K562 (cell line): ENCODE measurements around the gene CSTPP1. TPM values are rescaled to one million over a fixed set of nuclear protein-coding genes. Genes with fewer than 3 reads are reported as not detected.

Source experiments
- ATAC-seq: fragments of 200-7000 bp; cut with Tn5 transposase; 3 replicates; pipeline ENCODE4 v1.9.1; 2020; ENCODE audit warnings: moderate library complexity
- BruUV-seq: library from RNA; stranded (reverse); fragments of 400-500 nt; replicated peaks from 2 replicates; lab custom pipeline; 2021; lab: Mats Ljungman, UMichigan
- CTCF ChIA-PET: fragments of 300-600 bp; formaldehyde crosslinking; extraction: SDS; loops from one replicate; lab custom pipeline; 2021; ENCODE audit warnings: low intra/inter-chr PET ratio; lab: Yijun Ruan, JAX
- POLR2A ChIA-PET: fragments of 300-600, 350-650 bp; sonication (Branson Sonifier 250); formaldehyde crosslinking; extraction: SDS; loops from one replicate; lab custom pipeline; 2021; ENCODE audit warnings: antibody characterized with exemption, inconsistent platforms; lab: Yijun Ruan, JAX
- DNase-seq, 4 experiments: peaks; one replicate each; pipeline versions ENCODE4 v3.0.0 to v3.0.0-alpha.2; 2011 to 2018; ENCODE audit warnings: low spot score in 3 of 4, mixed read lengths in 3 of 4; ENCODE audit errors: extremely low read depth in 1 of 4
- FAIRE-seq: peaks from 2 replicates; lab custom pipeline; 2011; peaks lifted over from hg19 to GRCh38; lab: Jason Lieb, UNC
- H2AFZ ChIP-seq: 2 replicates; pipeline ENCODE4 v1.6.0; 2011; ENCODE audit warnings: low read depth, low read length, control low read depth, inconsistent platforms
- H3K27ac ChIP-seq: fragments of 200-600 bp; 3 replicates; pipeline ENCODE4 v1.8.0; 2011; ENCODE audit warnings: low read depth, mild to moderate bottlenecking, control low read depth, inconsistent platforms, low read length, moderate library complexity, mixed read lengths; ENCODE audit errors: extremely low read depth
- H3K27me3 ChIP-seq, 2 experiments: fragments of 300-600 bp in 1 of 2; 2 replicates in 1 of 2; 3 replicates in 1 of 2; pipeline versions ENCODE4 v1.6.0 to v1.8.0; 2011; ENCODE audit warnings: inconsistent platforms in 2 of 2, low read length in 2 of 2, mild to moderate bottlenecking in 1 of 2, mixed read lengths in 1 of 2, moderate library complexity in 1 of 2; ENCODE audit not compliant: control insufficient read depth in 2 of 2, insufficient read depth in 2 of 2
- H3K36me3 ChIP-seq: fragments of 300-600 bp; 3 replicates; pipeline ENCODE4 v1.8.0; 2011; ENCODE audit warnings: mild to moderate bottlenecking, low read length, inconsistent platforms; ENCODE audit not compliant: control insufficient read depth, insufficient read depth
- H3K4me1 ChIP-seq, 2 experiments: fragments of 200-600 bp in 1 of 2; replicated peaks in 1 of 2; 2 replicates in 1 of 2; 3 replicates in 1 of 2; pipeline versions ENCODE4 v1.5.1 to v1.8.0; 2011; ENCODE audit warnings: inconsistent platforms in 2 of 2, low read length in 2 of 2, mild to moderate bottlenecking in 1 of 2, mixed read lengths in 1 of 2, moderate library complexity in 1 of 2; ENCODE audit not compliant: control insufficient read depth in 2 of 2, insufficient read depth in 2 of 2
- H3K4me2 ChIP-seq: 2 replicates; pipeline ENCODE4 v1.6.1; 2011; ENCODE audit warnings: low read length, control low read depth, inconsistent platforms, mixed read lengths; ENCODE audit not compliant: insufficient read depth
- H3K4me3 ChIP-seq: fragments of 200-600 bp; sonication (generic), shearing (Covaris generic); 2 replicates; pipeline ENCODE4 v1.5.1; 2016; ENCODE audit warnings: control low read depth, inconsistent platforms
- H3K79me2 ChIP-seq: fragments of 200-600 bp; 3 replicates; pipeline ENCODE4 v1.8.0; 2011; ENCODE audit warnings: low read length, inconsistent platforms; ENCODE audit not compliant: control insufficient read depth, insufficient read depth
- H3K9ac ChIP-seq, 2 experiments: 2 replicates each; pipeline versions ENCODE4 v1.6.0 to v1.6.1; 2011; ENCODE audit warnings: low read depth in 2 of 2, low read length in 2 of 2, control low read depth in 1 of 2, inconsistent platforms in 1 of 2, mild to moderate bottlenecking in 1 of 2, mixed read lengths in 1 of 2; ENCODE audit not compliant: insufficient read depth in 1 of 2
- H3K9me1 ChIP-seq: one replicate; pipeline ENCODE4 v1.6.0; 2011; ENCODE audit warnings: inconsistent platforms, mild to moderate bottlenecking, low read length, moderate library complexity; ENCODE audit not compliant: control insufficient read depth, insufficient read depth
- H3K9me3 ChIP-seq: replicated peaks from 2 replicates; pipeline ENCODE4 v1.5.1; 2011; ENCODE audit warnings: low read depth, low read length, inconsistent platforms; ENCODE audit not compliant: control insufficient read depth, insufficient read depth
- H4K20me1 ChIP-seq: replicated peaks from 2 replicates; pipeline ENCODE4 v1.6.1; 2011; ENCODE audit warnings: low read length, inconsistent platforms, mixed read lengths; ENCODE audit not compliant: control insufficient read depth, insufficient read depth
- CREB1 ChIP-seq, 2 experiments: sonication (generic) in 1 of 2; formaldehyde crosslinking in 1 of 2; IDR thresholded peaks; 2 replicates each; pipeline versions ENCODE4 v1.6.1 to v1.8.0; 2012 to 2022; ENCODE audit warnings: inconsistent platforms in 1 of 2, mild to moderate bottlenecking in 1 of 2, missing genetic modification reagents in 1 of 2, moderate library complexity in 1 of 2
- FOXO4 ChIP-seq: fragments of 450-650 bp; formaldehyde crosslinking; IDR thresholded peaks from 2 replicates; pipeline ENCODE4 v1.4.0; 2020; ENCODE audit warnings: mild to moderate bottlenecking, moderate library complexity
- ILF3 ChIP-seq: fragments of 450-650 bp; IDR thresholded peaks from 2 replicates; pipeline ENCODE4 v1.6.1; 2018; ENCODE audit warnings: antibody characterized with exemption, mild to moderate bottlenecking, moderate library complexity, borderline replicate concordance
- MCM7 ChIP-seq, 2 experiments: fragments of 450-650 bp; IDR thresholded peaks; 2 replicates each; pipeline ENCODE4 v1.6.1; 2016 to 2018
- MED1 ChIP-seq: sonication (generic); formaldehyde crosslinking; IDR thresholded peaks from 2 replicates; pipeline ENCODE4 v1.8.1; 2023; ENCODE audit warnings: missing genetic modification reagents, borderline replicate concordance
- MIER1 ChIP-seq: fragments of 450-650 bp; IDR thresholded peaks from 2 replicates; pipeline ENCODE4 v1.6.1; 2016; ENCODE audit warnings: antibody characterized with exemption, mild to moderate bottlenecking, low read depth
- MITF ChIP-seq: IDR thresholded peaks from 2 replicates; pipeline ENCODE4 v1.6.1; 2014; ENCODE audit warnings: antibody characterized with exemption
- NFYB ChIP-seq: IDR thresholded peaks from 2 replicates; pipeline ENCODE4 v1.6.1; 2011; ENCODE audit warnings: mild to moderate bottlenecking, moderate library complexity; ENCODE audit not compliant: insufficient read length; ENCODE audit errors: extremely low read depth
- NRF1 ChIP-seq, 2 experiments: fragments of 450-650 bp; IDR thresholded peaks in 1 of 2; conservative IDR thresholded peaks in 1 of 2; 2 replicates each; pipeline ENCODE4 v1.6.1; 2014; ENCODE audit warnings: mild to moderate bottlenecking in 2 of 2
- PHTF2 ChIP-seq: fragments of 250-450 bp; sonication (Bioruptor Pico); IDR thresholded peaks from 2 replicates; pipeline ENCODE4 v1.5.0; 2021; ENCODE audit warnings: mild to moderate bottlenecking
- PML ChIP-seq: IDR thresholded peaks from 2 replicates; pipeline ENCODE4 v1.6.1; 2012; ENCODE audit warnings: low read length, inconsistent platforms
- PTBP1 ChIP-seq: fragments of 200-400 bp; formaldehyde crosslinking; IDR thresholded peaks from 2 replicates; pipeline ENCODE4 v1.6.1; 2017; ENCODE audit warnings: low read depth, low read length
- RHOXF2B ChIP-seq: fragments of 250-450 bp; sonication (Bioruptor Pico); conservative IDR thresholded peaks from 2 replicates; pipeline ENCODE4 v1.5.1; 2021
- TCF15 ChIP-seq: fragments of 250-450 bp; sonication (Bioruptor Pico); IDR thresholded peaks from 2 replicates; pipeline ENCODE4 v1.8.0; 2022; ENCODE audit warnings: moderate library complexity, mild to moderate bottlenecking, inconsistent platforms
- THRAP3 ChIP-seq: fragments of 450-650 bp; IDR thresholded peaks from 2 replicates; pipeline ENCODE4 v1.6.1; 2016; ENCODE audit warnings: mild to moderate bottlenecking, inconsistent platforms, borderline replicate concordance
- XRCC5 ChIP-seq: fragments of 200-400 bp; formaldehyde crosslinking; IDR thresholded peaks from 2 replicates; pipeline ENCODE4 v1.6.1; 2017; ENCODE audit warnings: low read depth, mild to moderate bottlenecking, low read length
- ZBTB43 ChIP-seq: sonication (generic); formaldehyde crosslinking; IDR thresholded peaks from 2 replicates; pipeline ENCODE4 v1.8.0; 2023; ENCODE audit warnings: mild to moderate bottlenecking, missing genetic modification reagents
- ZNF3 ChIP-seq: fragments of 250-450 bp; sonication (Bioruptor Pico); IDR thresholded peaks from 2 replicates; pipeline ENCODE4 v1.5.0; 2021; ENCODE audit warnings: mild to moderate bottlenecking, moderate library complexity
- WGBS: fragments of 100-300 bp; shearing (Covaris generic); methylation state at CpG from one replicate; pipeline ENCODE4 v1.1.6; 2016; ENCODE audit warnings: low coverage, mixed read lengths; ENCODE audit not compliant: insufficient coverage; ENCODE audit errors: missing lambda C conversion rate; 5-methylcytosine and 5-hydroxymethylcytosine counted together
- in situ Hi-C: fragments of 300-500 bp; cut with MboI; formaldehyde crosslinking; loops from 4 replicates; pipeline ENCODE4 v1.15.0; 2018; ENCODE audit warnings: inconsistent platforms, mixed read lengths
- intact Hi-C: fragments of 100-400 bp; cut with micrococcal nuclease; formaldehyde crosslinking; loops from 2 replicates; pipeline ENCODE4 v1.14.2; 2022
- polyA plus RNA-seq, 8 experiments: library from polyadenylated mRNA; depleted of rRNA in 4 of 8; stranded (reverse) in 5 of 8; unstranded in 3 of 8; fragments of >200 nt; fragmentation: Nextera tagmentation in 2 of 8; fragmentation: Illumina TruSeq in 1 of 8; extraction: Ambion mirVana in 2 of 8; extraction: Trizol in 1 of 8; gene quantifications; 2 replicates each; pipeline versions ENCODE4 v1.2.1 to v1.2.3, GENCODE V29; 2011 to 2014; ENCODE audit warnings: inconsistent platforms in 1 of 8, missing spikeins in 1 of 8
- total RNA-seq, 7 experiments: library from RNA; depleted of rRNA in 6 of 7; stranded (reverse); fragments of >200 nt in 6 of 7; fragmentation: Illumina TruSeq in 2 of 7; extraction: Trizol in 2 of 7; gene quantifications; 2 replicates each; pipeline versions ENCODE4 v1.2.1 to v1.2.3, GENCODE V29; 2011 to 2021; ENCODE audit warnings: low replicate concordance in 1 of 7
- TF ChIP-seq, protein P1 (sequence below): fragments of 450-650 bp; IDR thresholded peaks from 2 replicates; pipeline ENCODE4 v1.6.1; 2016; ENCODE audit warnings: antibody characterized with exemption

Gene CSTPP1
- total and polyA plus RNA-seq, 9 of the 15 experiments (the other 6 are each of a cell fraction or from before 2014, with no cell fraction given), result 6.5 to 17.8 (median 9.2) TPM

DNA sequence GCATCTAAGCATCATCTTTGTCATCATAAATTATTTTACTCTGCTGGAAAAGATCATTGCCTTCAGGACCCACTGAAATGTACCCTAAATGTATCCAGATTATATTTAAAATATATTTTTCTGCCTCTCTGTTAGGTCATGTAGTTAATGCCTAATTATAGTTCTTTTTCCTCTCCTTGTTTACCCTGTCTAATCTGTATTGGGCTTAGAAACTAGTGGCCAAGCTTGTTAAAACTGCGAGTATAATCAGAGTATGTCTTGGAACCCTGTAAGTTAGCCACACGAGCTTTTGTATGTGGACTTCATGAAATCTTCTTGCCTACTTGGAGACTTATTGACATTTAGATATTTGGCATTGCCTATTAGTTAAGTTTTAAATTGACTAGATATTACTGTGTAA is 184.5 kb downstream of the CSTPP1 start:
- H3K9me3 ChIP-seq, result no peaks in the 10 kb centered on the region
- H3K4me3 ChIP-seq, result no peak overlapping the region
- H3K79me2 ChIP-seq, result no peaks in the 10 kb centered on the region
- H2AFZ ChIP-seq, result no peak overlapping the region
- 7% methylated on average over 2 of the region's 2 CpGs for WGBS
- no peaks in the 10 kb centered on the region for H3K27me3 ChIP-seq
- no peak overlapping the region for H3K27ac ChIP-seq
- ChIA-PET CTCF (no interaction called here), POLR2A (interaction anchor here (1.2 kb wide), 1 partner anchor 10 kb away, joined by 5 read pairs; no protein-coding TSS in a partner anchor)
- in situ Hi-C loops (no loop called here), intact Hi-C loops (no loop called here)
- no peak for FAIRE-seq
- H3K9me1 ChIP-seq, result no peaks in the 10 kb centered on the region
- peaks cover 0 to 4% of the 10 kb centered on the region in 2 experiments; a peak in 4 of 5 replicates for H3K4me1 ChIP-seq
- no peak overlapping the region for H3K9ac ChIP-seq
- no peak for DNase-seq
- no peaks in the 10 kb centered on the region for H3K36me3 ChIP-seq
- H4K20me1 ChIP-seq, result no peaks in the 10 kb centered on the region
- no peak overlapping the region for H3K4me2 ChIP-seq
- no peak for ATAC-seq
- BruUV-seq, result no TSS peak
- TF ChIP-seq FOXO4 (CRISPR knock-in tag) (no peak), ILF3 (no peak), XRCC5 (no peak), PTBP1 (no peak), THRAP3 (no peak), MCM7 (IDR thresholded peaks at IDR 0.05) (no peak), NFYB (no peak), RHOXF2B (CRISPR knock-in tag) (no peak), MIER1 (no peak), TCF15 (no peak), MED1 (CRISPR knock-in tag) (no peak), PHTF2 (CRISPR knock-in tag) (no peak), ZNF3 (CRISPR knock-in tag) (no peak), MITF (no peak), CREB1 (IDR thresholded peaks at IDR 0.05) (no peak), CREB1 (CRISPR knock-in tag; IDR thresholded peaks at IDR 0.05) (no peak), NRF1 (conservative IDR thresholded peaks at IDR 0.05 in 1 of 2, IDR thresholded peaks at IDR 0.05 in 1 of 2) (no peak), ZBTB43 (no peak), PML (no peak)
- TF ChIP-seq, protein P1, sequence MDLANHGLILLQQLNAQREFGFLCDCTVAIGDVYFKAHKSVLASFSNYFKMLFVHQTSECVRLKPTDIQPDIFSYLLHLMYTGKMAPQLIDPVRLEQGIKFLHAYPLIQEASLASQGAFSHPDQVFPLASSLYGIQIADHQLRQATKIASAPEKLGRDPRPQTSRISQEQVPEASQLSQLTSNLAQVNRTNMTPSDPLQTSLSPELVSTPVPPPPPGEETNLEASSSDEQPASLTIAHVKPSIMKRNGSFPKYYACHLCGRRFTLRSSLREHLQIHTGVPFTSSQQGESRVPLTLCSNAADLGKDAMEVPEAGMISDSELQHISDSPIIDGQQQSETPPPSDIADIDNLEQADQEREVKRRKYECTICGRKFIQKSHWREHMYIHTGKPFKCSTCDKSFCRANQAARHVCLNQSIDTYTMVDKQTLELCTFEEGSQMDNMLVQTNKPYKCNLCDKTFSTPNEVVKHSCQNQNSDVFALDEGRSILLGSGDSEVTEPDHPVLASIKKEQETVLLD, result no peak
